SK-N-MC (cell line): ENCODE data around the gene HAGHL.
A peak's percentile ranks its signal among the peaks of the same experiment; 100 is the strongest.

ENCODE experiments used
- DNase-seq: peaks from one replicate; pipeline ENCODE4 v3.0.0-alpha.2; 2011; ENCODE audit warnings: low read depth, low spot score
- H3K27ac ChIP-seq: fragments of 200-600 bp; sonication (generic); 2 replicates; pipeline ENCODE4 v1.5.1; 2016; ENCODE audit warnings: mixed run types
- H3K36me3 ChIP-seq: fragments of 200-600 bp; sonication (generic); 2 replicates; pipeline ENCODE4 v1.6.1; 2017; ENCODE audit warnings: antibody characterized with exemption, low read length, mixed read lengths; ENCODE audit not compliant: insufficient read depth
- H3K4me3 ChIP-seq: fragments of 200-600 bp; sonication (generic); 2 replicates; pipeline ENCODE4 v1.5.1; 2016
- H3K9ac ChIP-seq: fragments of 200-600 bp; sonication (generic); 2 replicates; pipeline ENCODE4 v1.8.0; 2017; ENCODE audit warnings: mixed run types, mixed read lengths; ENCODE audit not compliant: insufficient read length
- H3K9me3 ChIP-seq: fragments of 200-600 bp; sonication (generic); 2 replicates; pipeline ENCODE4 v1.6.1; 2017; ENCODE audit warnings: low read depth, mild to moderate bottlenecking, antibody characterized with exemption, low read length, moderate library complexity, mixed read lengths
- EZH2 ChIP-seq: fragments of 200-600 bp; sonication (generic); IDR thresholded peaks from one replicate; pipeline ENCODE4 v1.6.1; 2017; ENCODE audit warnings: antibody characterized with exemption
- FOXP2 ChIP-seq: optimal IDR thresholded peaks from 2 replicates; pipeline ENCODE3; 2011; ENCODE audit warnings: mild to moderate bottlenecking, moderate library complexity; ENCODE audit not compliant: insufficient read depth; ENCODE audit errors: extremely low read length, control extremely low read depth
- POLR2AphosphoS5 ChIP-seq: IDR thresholded peaks from 2 replicates; pipeline ENCODE4 v1.6.1; 2012; ENCODE audit warnings: mild to moderate bottlenecking, low read depth, low read length, borderline replicate concordance

Gene HAGHL

DNA sequence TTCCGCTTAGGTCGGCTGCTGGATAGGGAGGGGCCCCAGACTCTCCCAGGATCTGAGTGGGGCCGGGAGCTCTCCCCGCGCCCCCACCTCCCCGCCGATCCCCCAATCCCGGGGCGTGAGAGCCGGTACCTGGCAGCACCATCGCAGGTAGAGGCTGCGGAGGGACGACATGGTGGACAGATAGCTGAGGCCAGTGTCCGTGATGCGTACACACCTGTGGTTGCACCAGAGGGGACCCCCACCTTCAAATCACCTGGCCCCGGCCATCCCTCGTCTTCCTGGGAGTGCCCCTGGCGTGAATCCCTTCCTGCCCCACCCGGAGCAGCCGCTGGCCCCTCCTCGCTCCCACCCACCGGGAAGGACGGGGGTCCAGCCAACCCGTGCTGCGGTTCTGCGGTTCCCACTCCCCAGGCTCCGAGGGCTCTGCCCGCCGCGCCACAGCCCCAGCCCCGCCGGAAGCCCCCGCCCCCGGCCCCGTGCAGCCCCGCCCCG, 32.0 kb upstream of the HAGHL start:
- H3K27ac ChIP-seq, result no peak overlapping the region
- no peak for DNase-seq
- no peaks in the 10 kb centered on the region for H3K9me3 ChIP-seq
- H3K36me3 ChIP-seq, result no peaks in the 10 kb centered on the region
- no peak overlapping the region for H3K9ac ChIP-seq
- peak overlapping the region; percentile 69 for H3K4me3 ChIP-seq
- TF ChIP-seq POLR2AphosphoS5, result no peak
- no peak for TF ChIP-seq FOXP2
- no peak for TF ChIP-seq EZH2

DNA sequence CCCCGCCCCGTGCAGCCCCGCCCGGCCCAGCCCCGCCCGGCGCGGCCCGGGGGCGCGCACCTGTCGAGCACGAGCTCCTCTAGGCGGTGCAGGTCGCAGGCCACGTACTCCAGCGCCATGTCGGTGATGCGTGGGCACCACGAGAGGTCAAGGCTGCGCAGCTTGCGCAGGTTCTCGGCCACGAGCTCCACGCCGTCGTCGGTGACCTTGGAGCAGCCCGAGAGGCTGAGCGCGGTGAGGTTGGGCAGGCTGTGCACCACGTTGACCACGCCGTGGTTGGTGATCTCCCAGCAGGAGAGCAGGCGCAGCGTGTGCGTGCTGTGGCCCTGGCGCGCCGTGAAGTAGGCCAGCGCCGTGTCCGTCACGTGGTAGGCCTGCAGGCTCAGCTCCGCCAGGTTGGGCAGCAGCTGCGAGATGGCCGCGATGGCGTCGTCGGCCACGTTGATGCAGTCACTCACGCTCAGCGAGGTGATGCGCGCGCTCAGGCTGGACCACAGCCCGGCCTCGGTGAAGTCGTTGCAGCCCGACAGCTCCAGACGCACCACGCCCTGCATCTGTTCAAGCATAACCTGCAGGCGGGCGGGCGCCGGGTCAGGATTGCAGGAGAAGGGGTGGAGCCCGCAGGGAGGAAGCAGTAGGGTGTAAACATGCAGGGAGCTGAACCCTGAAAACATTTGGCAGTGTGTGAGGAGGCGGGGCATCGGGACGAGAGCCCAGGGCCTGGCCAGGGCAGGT, 31.4 kb upstream of the HAGHL start:
- no peak overlapping the region for H3K27ac ChIP-seq

DNA sequence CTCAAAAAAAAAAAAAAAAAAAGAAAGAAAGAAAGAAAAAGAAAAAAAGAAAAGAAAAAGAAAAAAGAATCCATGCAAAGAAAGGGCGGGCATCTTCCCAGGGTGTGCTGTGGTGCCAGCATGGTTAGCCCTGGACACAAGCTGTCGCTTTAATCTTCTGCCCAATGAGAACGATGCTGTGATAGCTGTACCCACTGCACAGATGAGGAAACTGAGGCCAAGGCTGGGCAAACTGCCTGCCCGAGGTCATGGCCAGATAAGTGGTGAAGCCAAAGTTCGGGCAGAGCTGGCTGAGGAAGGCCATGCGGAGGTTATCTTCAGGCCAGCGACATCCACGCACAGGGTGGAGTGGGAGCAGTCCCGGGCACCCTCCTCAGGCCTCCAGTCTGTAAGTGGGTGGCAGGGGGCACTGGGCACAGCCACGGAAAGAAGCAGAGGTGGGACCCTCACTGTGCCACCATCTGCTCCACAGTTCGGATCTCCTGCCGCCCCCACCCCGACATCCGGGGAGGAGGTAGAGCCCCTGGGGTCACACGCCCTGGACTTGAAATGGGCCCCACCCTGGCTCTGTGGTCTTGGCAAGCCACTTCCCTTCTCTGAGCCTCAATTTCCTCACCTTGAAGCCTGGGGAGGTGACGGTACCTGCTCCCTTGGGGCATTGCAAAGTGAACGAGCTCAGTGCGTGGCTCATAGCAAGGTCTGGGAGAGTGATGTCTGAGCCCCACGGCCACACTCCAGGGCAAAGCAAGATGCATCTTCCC, 27.8 kb upstream of the HAGHL start:
- no peak overlapping the region for H3K27ac ChIP-seq
- DNase-seq, result no peak
- H3K4me3 ChIP-seq, result no peak overlapping the region
- TF ChIP-seq EZH2, result no peak
- TF ChIP-seq POLR2AphosphoS5, result no peak
- H3K9me3 ChIP-seq, result no peaks in the 10 kb centered on the region
- H3K36me3 ChIP-seq, result no peaks in the 10 kb centered on the region
- H3K9ac ChIP-seq, result no peak overlapping the region

More for the DNA sequence above, 31.4 kb upstream of the HAGHL start:
- Histone ChIP-seq H3K36me3 (no peaks in the 10 kb centered on the region), H3K4me3 (peak overlapping the region; percentile 72), H3K9me3 (no peaks in the 10 kb centered on the region), H3K9ac (no peak overlapping the region)
- DNase-seq, result no peak
- TF ChIP-seq EZH2, result no peak
- TF ChIP-seq POLR2AphosphoS5, result no peak
- TF ChIP-seq FOXP2, result no peak

DNA sequence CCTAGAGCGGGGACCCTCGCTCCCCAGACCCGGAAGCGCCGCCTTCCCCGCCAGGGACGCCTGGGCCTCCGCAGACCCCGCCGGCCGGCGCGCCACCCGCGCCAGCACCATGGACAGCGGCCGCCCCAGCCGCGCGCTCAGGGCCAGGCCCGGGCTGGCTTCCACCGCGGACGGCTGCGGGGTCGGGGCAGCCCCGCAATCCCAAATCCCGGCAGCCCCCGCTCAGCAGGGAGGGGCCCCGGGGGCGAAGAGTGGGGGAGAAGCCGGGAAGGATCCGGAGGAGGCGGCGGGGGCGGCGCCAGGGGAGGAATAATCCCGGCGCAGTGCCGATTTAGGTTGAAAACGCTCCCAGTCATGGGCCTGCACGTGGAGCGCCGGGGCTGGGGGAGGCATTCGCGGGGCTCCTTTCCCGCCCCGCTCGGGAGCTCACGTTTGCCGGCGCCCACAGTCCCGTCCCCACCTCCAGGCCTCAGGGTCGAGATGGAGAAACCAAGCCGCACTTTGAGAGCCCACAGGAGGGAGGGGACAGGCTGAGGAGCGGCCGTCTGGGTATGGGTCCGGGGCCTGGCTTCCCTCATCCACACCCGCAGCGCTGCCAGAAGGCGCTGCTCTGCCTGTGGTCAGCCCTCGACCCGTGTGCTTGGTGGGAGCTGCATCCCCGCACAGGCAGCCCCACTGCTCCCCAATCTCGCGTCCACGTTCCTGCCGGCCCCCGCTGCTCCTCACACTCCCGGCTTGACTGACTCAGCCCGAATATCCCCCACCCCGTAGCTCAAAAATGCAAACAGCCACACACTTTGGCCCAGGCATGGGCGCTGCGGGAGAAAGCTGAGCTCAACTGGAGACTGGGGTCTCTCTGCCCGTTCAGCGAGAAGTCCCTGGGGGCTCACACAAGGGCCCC, 26.0 kb upstream of the HAGHL start:
- Histone ChIP-seq H3K4me3 (0 out of 2 replicates have a peak overlapping the region, but pooled peaks have one; percentile 30), H3K27ac (no peak overlapping the region), H3K9me3 (no peaks in the 10 kb centered on the region), H3K9ac (no peak overlapping the region), H3K36me3 (no peaks in the 10 kb centered on the region)
- TF ChIP-seq EZH2, result no peak
- no peak for TF ChIP-seq FOXP2
- TF ChIP-seq POLR2AphosphoS5, result no peak
- DNase-seq, result no peak

DNA sequence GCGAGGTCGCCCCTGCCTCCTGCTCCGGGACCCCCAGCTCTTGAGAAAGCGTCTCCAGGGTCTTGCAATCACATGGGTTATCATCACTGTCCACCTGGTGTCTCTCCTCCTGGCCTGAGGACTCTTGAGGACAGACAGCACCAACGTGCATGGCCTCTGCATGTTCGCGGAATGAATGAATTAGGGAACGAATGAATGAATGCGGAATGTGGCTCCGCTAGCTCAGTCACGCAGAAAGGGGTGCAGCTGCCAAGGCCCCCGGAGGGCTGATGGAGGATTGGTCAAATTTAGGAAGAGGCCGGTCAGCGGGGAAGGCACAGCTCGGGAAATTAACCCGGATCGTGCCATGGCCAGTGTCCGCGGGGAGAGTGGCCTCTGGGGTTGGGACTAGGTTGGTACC, 24.6 kb upstream of the HAGHL start:
- no peak overlapping the region for H3K9ac ChIP-seq
- TF ChIP-seq POLR2AphosphoS5 (no peak), FOXP2 (no peak), EZH2 (no peak)

DNA sequence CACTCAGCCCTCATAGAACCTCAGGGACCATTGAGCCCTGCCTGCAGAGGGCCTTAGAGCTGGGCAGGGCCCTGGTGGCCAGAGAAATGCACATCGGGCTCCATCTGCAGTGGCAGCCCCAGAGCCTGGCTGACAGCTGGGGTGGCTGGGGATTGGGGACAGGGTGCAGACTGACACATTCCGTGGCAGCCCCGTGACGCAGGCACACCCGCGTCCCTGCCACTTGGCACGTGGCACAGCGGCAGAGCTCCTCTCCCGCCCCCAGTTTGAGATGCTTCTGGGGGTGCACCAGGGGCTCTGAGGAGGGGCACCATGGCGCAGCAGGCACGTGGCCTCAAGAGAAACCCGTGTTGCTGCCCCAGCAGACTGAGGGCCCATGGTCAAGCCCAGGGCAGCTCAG, 23.5 kb upstream of the HAGHL start:
- Histone ChIP-seq H3K36me3 (no peaks in the 10 kb centered on the region), H3K9me3 (no peaks in the 10 kb centered on the region)
- TF ChIP-seq POLR2AphosphoS5 (no peak), EZH2 (no peak), FOXP2 (no peak)

More for the DNA sequence above, 24.6 kb upstream of the HAGHL start:
- Histone ChIP-seq H3K27ac (no peak overlapping the region), H3K9me3 (no peaks in the 10 kb centered on the region), H3K36me3 (no peaks in the 10 kb centered on the region), H3K4me3 (no peak overlapping the region)
- no peak for DNase-seq

DNA sequence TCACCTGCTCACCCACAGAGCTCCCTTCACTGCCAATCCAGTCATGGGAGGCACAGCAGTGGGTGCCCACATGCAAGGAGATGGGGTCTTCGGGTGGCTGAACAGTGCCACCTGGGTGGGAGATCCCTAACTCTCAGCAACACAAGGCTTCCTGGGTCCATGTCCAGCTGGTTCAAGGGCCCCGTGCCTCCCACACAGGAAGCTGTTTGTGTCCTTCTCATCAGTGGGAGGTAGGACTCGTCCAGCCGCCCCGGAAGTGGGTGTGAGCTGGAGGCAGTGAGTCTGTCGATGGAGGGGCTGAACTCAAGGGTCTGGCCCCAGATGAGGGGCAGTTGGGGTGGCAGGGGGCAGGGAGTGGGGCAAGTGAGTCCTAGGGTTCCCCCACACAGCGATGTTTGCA, 22.9 kb upstream of the HAGHL start:
- H3K9me3 ChIP-seq, result no peaks in the 10 kb centered on the region
- no peak overlapping the region for H3K27ac ChIP-seq
- H3K36me3 ChIP-seq, result no peaks in the 10 kb centered on the region
- TF ChIP-seq POLR2AphosphoS5 (no peak), FOXP2 (no peak), EZH2 (no peak)
- no peak overlapping the region for H3K4me3 ChIP-seq
- DNase-seq, result no peak
- no peak overlapping the region for H3K9ac ChIP-seq

More for the DNA sequence above, 23.5 kb upstream of the HAGHL start:
- no peak overlapping the region for H3K9ac ChIP-seq
- DNase-seq, result no peak
- no peak overlapping the region for H3K27ac ChIP-seq
- no peak overlapping the region for H3K4me3 ChIP-seq
